A549 (cell line): ENCODE results near the gene LAMB2. TPM values are rescaled to one million over a fixed set of nuclear protein-coding genes. Genes with fewer than 3 reads are reported as not detected.
A peak's percentile ranks its signal among the peaks of the same experiment; 100 is the strongest.

Source experiments
- ATAC-seq, 2 experiments: fragments of 200-7000 bp in 1 of 2; fragments of >200 bp in 1 of 2; cut with Nextera tagmentation in 1 of 2; cut with Tn5 transposase in 1 of 2; 3 replicates each; pipeline versions ENCODE4 v1.8.0 to v1.9.1; 2018 to 2020; ENCODE audit warnings: mild to moderate bottlenecking in 1 of 2, moderate library complexity in 1 of 2
- CTCF ChIA-PET: fragments of 300-600 bp; sonication (Branson Sonifier 250); formaldehyde crosslinking; extraction: SDS; loops from one replicate; lab custom pipeline; 2021; ENCODE audit warnings: antibody characterized with exemption, inconsistent platforms; lab: Yijun Ruan, JAX
- POLR2A ChIA-PET: fragments of 350-600 bp; formaldehyde crosslinking; extraction: SDS; loops from one replicate; lab custom pipeline; 2021; ENCODE audit warnings: antibody characterized with exemption, inconsistent platforms; lab: Yijun Ruan, JAX
- DNase-seq, 2 experiments: peaks; one replicate each; pipeline versions ENCODE4 v3.0.0 to v3.0.0-alpha.2; 2011 to 2016; ENCODE audit warnings: low read depth in 1 of 2, low spot score in 1 of 2
- FAIRE-seq: peaks from 2 replicates; lab custom pipeline; 2011; peaks lifted over from hg19 to GRCh38; lab: Jason Lieb, UNC
- H3K27ac ChIP-seq, 2 experiments: fragments of >200 bp; sonication (Bioruptor Twin); formaldehyde crosslinking; 3 replicates each; pipeline ENCODE4 v1.5.1; 2016 to 2017
- H3K4me1 ChIP-seq: fragments of >200 bp; sonication (Bioruptor Twin); formaldehyde crosslinking; 3 replicates; pipeline ENCODE4 v1.6.1; 2016
- H3K4me2 ChIP-seq: fragments of >200 bp; sonication (Bioruptor Twin); formaldehyde crosslinking; 3 replicates; pipeline ENCODE4 v1.6.1; 2016
- H3K4me3 ChIP-seq: fragments of >200 bp; sonication (Bioruptor Twin); formaldehyde crosslinking; 3 replicates; pipeline ENCODE4 v1.5.1; 2016
- H3K9me3 ChIP-seq: fragments of >200 bp; sonication (Bioruptor Twin); formaldehyde crosslinking; 3 replicates; pipeline ENCODE4 v1.6.1; 2016
- ATOH8 ChIP-seq: fragments of 250-450 bp; sonication (Bioruptor Pico); IDR thresholded peaks from 2 replicates; pipeline ENCODE4 v1.5.0; 2020; ENCODE audit warnings: low read depth, mild to moderate bottlenecking, moderate library complexity
- BHLHE40 ChIP-seq: IDR thresholded peaks from 2 replicates; pipeline ENCODE4 v1.6.1; 2012; ENCODE audit warnings: low read depth, low read length, inconsistent platforms
- CHD2 ChIP-seq: fragments of 150-350 bp; IDR thresholded peaks from 2 replicates; pipeline ENCODE4 v1.6.1; 2014; ENCODE audit warnings: low read length; ENCODE audit not compliant: partially characterized antibody
- EHF ChIP-seq: fragments of 250-450 bp; sonication (Bioruptor Pico); IDR thresholded peaks from 2 replicates; pipeline ENCODE4 v1.5.0; 2020; ENCODE audit warnings: mild to moderate bottlenecking
- EHMT2 ChIP-seq: fragments of 200-600 bp; sonication (generic); IDR thresholded peaks from 2 replicates; pipeline ENCODE4 v1.6.1; 2016; ENCODE audit warnings: antibody characterized with exemption, low read depth, mild to moderate bottlenecking, moderate library complexity
- EP300 ChIP-seq, 2 experiments: fragments of >200 bp; sonication (Bioruptor Twin); formaldehyde crosslinking; IDR thresholded peaks; 2 replicates in 1 of 2; 3 replicates in 1 of 2; pipeline ENCODE4 v1.6.1; 2016 to 2017
- GATA3 ChIP-seq: IDR thresholded peaks from 2 replicates; pipeline ENCODE4 v1.6.1; 2012; ENCODE audit warnings: borderline replicate concordance
- HDAC2 ChIP-seq: fragments of 200-600 bp; sonication (generic); IDR thresholded peaks from 2 replicates; pipeline ENCODE4 v1.6.1; 2016
- HOXA7 ChIP-seq: fragments of 250-450 bp; sonication (Bioruptor Pico); IDR thresholded peaks from 2 replicates; pipeline ENCODE4 v1.5.0; 2020; ENCODE audit warnings: mild to moderate bottlenecking, moderate library complexity
- MAFK ChIP-seq: fragments of 450-650 bp; IDR thresholded peaks from 2 replicates; pipeline ENCODE4 v1.6.1; 2014; ENCODE audit not compliant: partially characterized antibody
- MAX ChIP-seq: IDR thresholded peaks from 2 replicates; pipeline ENCODE4 v1.6.1; 2012
- MAZ ChIP-seq: fragments of 150-350 bp; IDR thresholded peaks from 2 replicates; pipeline ENCODE4 v1.6.1; 2014; ENCODE audit warnings: antibody characterized with exemption, low read depth, low read length, borderline replicate concordance
- MYC ChIP-seq: IDR thresholded peaks from 2 replicates; pipeline ENCODE4 v1.6.1; 2012; ENCODE audit warnings: mild to moderate bottlenecking, inconsistent platforms, low read length, improper control_type of control experiment, borderline replicate concordance
- NFE2L2 ChIP-seq: fragments of 150-350 bp; conservative IDR thresholded peaks from 2 replicates; pipeline ENCODE4 v1.6.1; 2014; ENCODE audit warnings: low read length
- NR3C1 ChIP-seq: fragments of >200 bp; sonication (Bioruptor Twin); formaldehyde crosslinking; IDR thresholded peaks from 3 replicates; pipeline ENCODE4 v1.6.1; 2017
- POLR2AphosphoS2 ChIP-seq: conservative IDR thresholded peaks from 2 replicates; pipeline ENCODE4 v1.6.1; 2012; ENCODE audit warnings: low read length, improper control_type of control experiment, inconsistent platforms
- RAD21 ChIP-seq, 2 experiments: fragments of >200 bp in 1 of 2; sonication (Bioruptor Twin) in 1 of 2; formaldehyde crosslinking in 1 of 2; IDR thresholded peaks in 1 of 2; conservative IDR thresholded peaks in 1 of 2; 2 replicates in 1 of 2; 3 replicates in 1 of 2; pipeline ENCODE4 v1.6.1; 2012 to 2018; ENCODE audit warnings: inconsistent platforms in 1 of 2
- RCOR1 ChIP-seq: fragments of 150-350 bp; IDR thresholded peaks from 2 replicates; pipeline ENCODE4 v1.6.1; 2014; ENCODE audit warnings: antibody characterized with exemption, low read length, low read depth
- REST ChIP-seq: fragments of 200-600 bp; sonication (generic); IDR thresholded peaks from 2 replicates; pipeline ENCODE4 v1.6.1; 2016; ENCODE audit warnings: antibody characterized with exemption, mild to moderate bottlenecking, moderate library complexity
- RNF2 ChIP-seq: fragments of 200-600 bp; sonication (generic); IDR thresholded peaks from 2 replicates; pipeline ENCODE4 v1.6.1; 2016; ENCODE audit warnings: low read depth, mild to moderate bottlenecking, antibody characterized with exemption, moderate library complexity, borderline replicate concordance
- SREBF2 ChIP-seq: fragments of 450-650 bp; IDR thresholded peaks from 2 replicates; pipeline ENCODE4 v1.6.1; 2014; ENCODE audit warnings: mild to moderate bottlenecking, moderate library complexity
- TFCP2L1 ChIP-seq: fragments of 250-450 bp; sonication (Bioruptor Pico); IDR thresholded peaks from 2 replicates; pipeline ENCODE4 v1.5.0; 2021; ENCODE audit warnings: mild to moderate bottlenecking
- ZC3H11A ChIP-seq: fragments of 450-650 bp; IDR thresholded peaks from 2 replicates; pipeline ENCODE4 v1.6.1; 2014; ENCODE audit warnings: antibody characterized with exemption, mild to moderate bottlenecking
- ZFP36 ChIP-seq: fragments of 450-650 bp; IDR thresholded peaks from 2 replicates; pipeline ENCODE4 v1.6.1; 2014; ENCODE audit warnings: borderline replicate concordance; ENCODE audit not compliant: partially characterized antibody
- WGBS: methylation state at CpG from one replicate; pipeline ENCODE4 v1.1.6; 2017; ENCODE audit errors: missing lambda C conversion rate; 5-methylcytosine and 5-hydroxymethylcytosine counted together
- polyA plus RNA-seq, 4 experiments: library from polyadenylated mRNA; depleted of rRNA in 3 of 4; stranded (reverse); fragments of >200 nt; fragmentation: RNase III in 1 of 4; extraction: RNeasy Plus Mini Kit Qiagen cat#74134 plus additional on column Dnase treatment in 1 of 4; gene quantifications; 2 replicates in 3 of 4; 3 replicates in 1 of 4; pipeline ENCODE4 v1.2.3, GENCODE V29; 2011 to 2017

Gene LAMB2
- polyA plus RNA-seq, 2 of the 4 experiments (the other 2 are of a cell fraction): 87.3 to 146 TPM

- DNase-seq (no peak), FAIRE-seq (no peak), ATAC-seq (no peak)
- Histone ChIP-seq H3K9me3 (no peaks in the 10 kb centered on the region), H3K4me2 (peak overlapping the region; percentile 97), H3K27ac (peak overlapping the region; percentile 99 to 100), H3K4me3 (peak overlapping the region; percentile 80), H3K4me1 (peaks cover 18% of the 10 kb centered on the region)
- WGBS: 70% methylated on average over 4 of the region's 9 CpGs
- TF ChIP-seq BHLHE40: no peak
- TF ChIP-seq RAD21 (conservative IDR thresholded peaks at IDR 0.05 in 1 of 2, IDR thresholded peaks at IDR 0.05 in 1 of 2): no peak
- TF ChIP-seq SREBF2: no peak
- no peak for TF ChIP-seq POLR2AphosphoS2
- TF ChIP-seq GATA3: no peak
- no peak for TF ChIP-seq HDAC2
- no peak for TF ChIP-seq CHD2
- ChIA-PET POLR2A (interaction anchor here (1.5 to 2.2 kb wide), 4 partner anchors 11 to 110 kb away, joined by 4 to 12 read pairs (median 7); partner anchors contain the start of genes IMPDH2, NDUFAF3, QRICH1 and USP19), CTCF (interaction anchor here (0.7 to 1.5 kb wide), 6 partner anchors 15 to 317 kb away, joined by 3 to 5 read pairs (median 4); partner anchors contain the start of gene QRICH1)
Measured at GRCh38 chr3:49132073-49132436, 795 bp downstream of the LAMB2 start.

GRCh38 chr3:49131576-49131975 is 1.3 kb downstream of the LAMB2 start:
- Histone ChIP-seq H3K4me1 (peaks cover 18% of the 10 kb centered on the region), H3K4me2 (peak overlapping the region; percentile 97), H3K9me3 (no peaks in the 10 kb centered on the region), H3K27ac (peak overlapping the region; percentile 99 to 100; a peak in 4 of 6 replicates), H3K4me3 (peak overlapping the region; percentile 80)
- WGBS: 93% methylated on average over 3 of the region's 6 CpGs
- POLR2A ChIA-PET: interaction anchor here (2.1 kb wide), 1 partner anchor 11 kb away, joined by 8 read pairs; the partner anchor contains the start of gene USP19
- CTCF ChIA-PET: interaction anchor here (0.6 to 1.5 kb wide), 4 partner anchors 37 to 542 kb away, joined by 3 to 5 read pairs (median 4); partner anchors contain the start of gene QRICH1
- no peak for ATAC-seq
- no peak for DNase-seq
- FAIRE-seq: no peak
- TF ChIP-seq ATOH8 (CRISPR knock-in tag): no peak
- TF ChIP-seq EP300 (IDR thresholded peaks at IDR 0.05): no peak
- no peak for TF ChIP-seq HOXA7
- TF ChIP-seq EHMT2: no peak
- TF ChIP-seq RNF2: no peak
- no peak for TF ChIP-seq ZFP36
- TF ChIP-seq NFE2L2: no peak
- no peak for TF ChIP-seq MAZ
- TF ChIP-seq NR3C1: no peak
- no peak for TF ChIP-seq REST
- TF ChIP-seq CHD2: no peak
- no peak for TF ChIP-seq RCOR1
- TF ChIP-seq SREBF2: no peak
- TF ChIP-seq EHF (CRISPR knock-in tag): no peak
- no peak for TF ChIP-seq MYC
- no peak for TF ChIP-seq ZC3H11A
- no peak for TF ChIP-seq MAX
- TF ChIP-seq MAFK: no peak
- TF ChIP-seq TFCP2L1 (CRISPR knock-in tag): no peak
